ENCODE data around the gene TMTC2.
"Not testable (repeated sequence)": the region's sequence is repeated elsewhere in the genome, so short reads cannot be mapped to it uniquely, and the experiment has no call there.

Gene TMTC2

GRCh38 chr12:83117926-83118325, 431.2 kb downstream of the TMTC2 start:
- in situ Hi-C loops (cut with MboI; ENCODE audit: low sequenced_read_pairs) = not testable (repeated sequence)

- in situ Hi-C loops (cut with MboI; ENCODE audit: low sequenced_read_pairs) = no loop called here
Measured at GRCh38 chr12:83121897-83122622, 435.4 kb downstream of the TMTC2 start.

GRCh38 chr12:83122623-83122934, 435.9 kb downstream of the TMTC2 start:
- in situ Hi-C loops (cut with MboI; ENCODE audit: low sequenced_read_pairs) = no loop called here

GRCh38 chr12:83123039-83123438, 436.3 kb downstream of the TMTC2 start:
- in situ Hi-C loops (cut with MboI; ENCODE audit: low sequenced_read_pairs) = no loop called here

GRCh38 chr12:83128540-83128939, 441.8 kb downstream of the TMTC2 start:
- in situ Hi-C loops (cut with MboI; ENCODE audit: low sequenced_read_pairs) = no loop called here

GRCh38 chr12:83130178-83130577, 443.5 kb downstream of the TMTC2 start:
- in situ Hi-C loops (cut with MboI; ENCODE audit: low sequenced_read_pairs) = no loop called here

- in situ Hi-C loops (cut with MboI; ENCODE audit: low sequenced_read_pairs) = no loop called here
Measured at GRCh38 chr12:83132360-83132759, 445.7 kb downstream of the TMTC2 start.

GRCh38 chr12:83136411-83136810, 449.7 kb downstream of the TMTC2 start:
- in situ Hi-C loops (cut with MboI; ENCODE audit: low sequenced_read_pairs) = no loop called here

- in situ Hi-C loops (cut with MboI; ENCODE audit: low sequenced_read_pairs) = no loop called here
Measured at GRCh38 chr12:83140135-83140534, 453.4 kb downstream of the TMTC2 start.

- in situ Hi-C loops (cut with MboI; ENCODE audit: low sequenced_read_pairs) = no loop called here
Measured at GRCh38 chr12:83141460-83141994, 454.8 kb downstream of the TMTC2 start.

GRCh38 chr12:83142914-83143313, 456.2 kb downstream of the TMTC2 start:
- in situ Hi-C loops (cut with MboI; ENCODE audit: low sequenced_read_pairs) = no loop called here

- in situ Hi-C loops (cut with MboI; ENCODE audit: low sequenced_read_pairs) = no loop called here
Measured at GRCh38 chr12:83143950-83144349, 457.2 kb downstream of the TMTC2 start.

GRCh38 chr12:83145325-83145840, 458.7 kb downstream of the TMTC2 start:
- in situ Hi-C loops (cut with MboI; ENCODE audit: low sequenced_read_pairs) = no loop called here

- in situ Hi-C loops (cut with MboI; ENCODE audit: low sequenced_read_pairs) = no loop called here
Measured at GRCh38 chr12:83147341-83147740, 460.6 kb downstream of the TMTC2 start.

GRCh38 chr12:83149987-83150386, 463.3 kb downstream of the TMTC2 start:
- in situ Hi-C loops (cut with MboI; ENCODE audit: low sequenced_read_pairs) = no loop called here

GRCh38 chr12:83150465-83151189, 463.9 kb downstream of the TMTC2 start:
- in situ Hi-C loops (cut with MboI; ENCODE audit: low sequenced_read_pairs) = no loop called here

- in situ Hi-C loops (cut with MboI; ENCODE audit: low sequenced_read_pairs) = no loop called here
Measured at GRCh38 chr12:83153177-83153576, 466.5 kb downstream of the TMTC2 start.

- in situ Hi-C loops (cut with MboI; ENCODE audit: low sequenced_read_pairs) = no loop called here
Measured at GRCh38 chr12:83156815-83157214, 470.1 kb downstream of the TMTC2 start.

GRCh38 chr12:83157604-83158003, 470.9 kb downstream of the TMTC2 start:
- in situ Hi-C loops (cut with MboI; ENCODE audit: low sequenced_read_pairs) = no loop called here

- in situ Hi-C loops (cut with MboI; ENCODE audit: low sequenced_read_pairs) = no loop called here
Measured at GRCh38 chr12:83158613-83159207, 472.0 kb downstream of the TMTC2 start.

- in situ Hi-C loops (cut with MboI; ENCODE audit: low sequenced_read_pairs) = no loop called here
Measured at GRCh38 chr12:83161456-83161855, 474.8 kb downstream of the TMTC2 start.

- in situ Hi-C loops (cut with MboI; ENCODE audit: low sequenced_read_pairs) = no loop called here
Measured at GRCh38 chr12:83168751-83169150, 482.0 kb downstream of the TMTC2 start.

Data from HL-60/S4 treated with phorbol 12-myristate 13-acetate at 8.2 ng/mL for 4 days and 3 days (cell line).